Activated CD8-positive, alpha-beta memory T cell treated with anti-CD3 and anti-CD28 coated beads, Interleukin-2, amount 50 U/mL, for 4 hours (primary cell): ENCODE data around the gene TECTB.
"Not testable (repeated sequence)": the region's sequence is repeated elsewhere in the genome, so short reads cannot be mapped to it uniquely, and the experiment has no call there.

Source experiments
- DNase-seq: peaks from one replicate; pipeline ENCODE4 v3.0.0-alpha.2; 2020

The TECTB gene

GRCh38 chr10:112283100-112283499 is at the start of gene TECTB:
Gene TECTB (plus strand): TSS chr10:112283400. CDS start chr10:112283735, 335 bp downstream.
- no peak for DNase-seq

DNA sequence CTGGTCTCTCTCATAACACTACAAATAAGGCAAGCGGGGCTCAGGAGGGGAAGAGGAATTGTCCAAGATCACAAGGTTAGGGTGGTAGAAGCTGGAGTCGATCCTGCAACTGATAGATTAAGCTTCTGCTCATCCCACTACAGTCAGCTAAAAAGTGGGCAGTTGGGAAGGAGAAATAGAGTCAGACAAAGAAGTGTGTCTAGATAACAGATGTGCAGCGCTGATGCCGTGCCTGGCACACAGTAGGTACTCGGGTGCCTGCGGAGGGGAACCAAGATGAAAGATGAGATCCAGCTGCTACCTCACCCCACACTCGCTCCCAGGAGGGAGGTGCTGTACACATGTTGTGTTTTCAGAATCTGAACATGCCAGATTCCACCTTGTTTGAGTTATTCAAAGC is 48.1 kb upstream of the TECTB start:
- no peak for DNase-seq

DNA sequence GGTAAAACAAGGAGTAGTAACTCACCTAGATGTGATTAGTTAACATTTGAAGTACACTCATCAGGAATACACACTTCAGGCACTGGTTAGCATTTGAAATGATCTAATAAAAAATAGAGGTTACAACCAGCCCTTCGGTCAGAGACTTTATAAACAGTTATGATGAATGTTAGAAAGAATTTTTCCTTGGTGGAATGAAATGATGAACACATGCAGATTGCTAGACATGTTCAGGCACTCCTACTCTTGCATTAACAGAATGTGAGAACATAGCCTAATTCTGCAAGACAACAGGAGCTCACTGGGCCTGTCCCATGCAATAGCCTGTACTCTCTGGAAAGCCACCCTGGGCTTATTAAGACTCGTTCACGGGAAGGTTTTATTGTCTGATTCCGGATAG is 47.3 kb upstream of the TECTB start:
- DNase-seq: no peak

DNA sequence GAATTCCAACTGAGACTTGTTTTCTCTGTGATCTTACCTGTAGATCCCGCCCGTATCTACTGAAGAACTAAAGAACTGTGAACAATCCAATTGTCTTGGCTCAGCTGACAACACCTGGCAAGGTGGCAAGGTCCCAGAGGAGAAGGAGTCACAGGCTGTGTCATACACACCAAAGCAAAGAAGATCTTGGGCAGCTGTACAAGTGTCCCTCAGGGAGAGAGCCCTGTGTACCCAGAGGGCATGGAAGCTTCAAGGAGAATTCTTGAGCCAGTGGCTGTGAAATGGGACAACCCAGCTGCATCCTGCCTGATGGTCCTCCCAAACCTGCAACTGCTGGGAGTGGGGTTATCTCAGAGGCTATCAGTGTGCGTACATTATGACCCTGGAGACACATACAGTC is 46.7 kb upstream of the TECTB start:
- DNase-seq: no peak

- no peak for DNase-seq
Observed at GRCh38 chr10:112239347-112239746, 43.9 kb upstream of the TECTB start.

DNA sequence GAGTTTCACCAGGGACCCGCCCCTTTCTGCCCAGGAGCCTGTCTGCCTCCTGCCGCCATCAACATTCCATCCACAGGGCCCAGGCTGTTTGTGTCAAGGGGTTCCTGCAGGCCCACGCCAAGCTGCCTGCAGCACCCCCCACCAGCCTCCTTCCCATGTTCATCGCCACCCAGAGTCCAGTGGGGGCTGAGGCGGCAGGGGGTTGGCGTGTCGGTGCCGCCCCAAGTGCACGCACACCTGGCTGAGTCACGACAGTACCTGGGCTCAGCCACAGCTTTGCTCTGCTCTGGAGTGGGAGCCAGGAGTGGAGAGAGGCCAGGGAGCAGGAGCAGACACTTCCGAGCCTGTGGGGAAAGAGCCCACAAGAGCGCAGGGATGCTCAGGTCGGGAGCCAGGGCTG is 42.8 kb upstream of the TECTB start:
- no peak for DNase-seq

GRCh38 chr10:112241651-112242341 is 41.4 kb upstream of the TECTB start:
- no peak for DNase-seq

DNA sequence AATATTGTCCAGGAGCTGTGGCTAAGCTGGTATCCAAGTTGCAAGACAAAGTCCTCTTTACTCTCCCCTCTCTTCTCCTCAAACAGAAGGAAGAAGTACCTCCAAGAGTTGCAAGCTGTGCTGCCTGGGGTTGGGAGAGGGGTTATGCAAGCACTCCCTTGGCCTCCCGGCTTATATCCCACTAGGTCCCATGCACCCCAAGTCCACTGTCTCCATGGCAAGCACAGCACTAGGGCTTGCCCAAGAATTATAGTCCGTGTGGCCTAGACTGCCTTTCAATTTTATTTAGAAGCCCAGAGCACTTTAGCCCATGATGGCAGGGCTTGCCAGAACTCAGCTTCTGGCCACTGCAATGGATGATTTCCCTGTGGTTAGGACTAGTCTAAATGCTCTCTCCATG is 40.4 kb upstream of the TECTB start:
- DNase-seq: no peak

DNA sequence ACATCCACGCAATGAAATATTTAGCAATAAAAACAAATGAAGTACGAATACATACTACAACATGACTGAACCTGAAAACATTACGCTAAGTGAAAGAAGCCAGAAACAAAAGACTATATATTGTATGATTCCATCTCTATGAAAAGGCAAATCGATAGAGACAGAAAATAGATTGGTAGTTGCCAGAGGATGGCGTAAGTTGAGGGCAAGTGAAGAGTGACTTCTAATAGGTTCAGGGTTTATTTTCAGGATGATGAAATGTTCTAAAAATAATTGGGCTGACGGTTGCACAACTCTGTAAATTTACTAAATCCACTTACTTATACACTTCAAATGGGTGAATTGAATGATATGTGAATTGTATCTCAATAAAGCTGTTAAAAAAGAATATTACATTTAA is 39.5 kb upstream of the TECTB start:
- DNase-seq: no peak

DNA sequence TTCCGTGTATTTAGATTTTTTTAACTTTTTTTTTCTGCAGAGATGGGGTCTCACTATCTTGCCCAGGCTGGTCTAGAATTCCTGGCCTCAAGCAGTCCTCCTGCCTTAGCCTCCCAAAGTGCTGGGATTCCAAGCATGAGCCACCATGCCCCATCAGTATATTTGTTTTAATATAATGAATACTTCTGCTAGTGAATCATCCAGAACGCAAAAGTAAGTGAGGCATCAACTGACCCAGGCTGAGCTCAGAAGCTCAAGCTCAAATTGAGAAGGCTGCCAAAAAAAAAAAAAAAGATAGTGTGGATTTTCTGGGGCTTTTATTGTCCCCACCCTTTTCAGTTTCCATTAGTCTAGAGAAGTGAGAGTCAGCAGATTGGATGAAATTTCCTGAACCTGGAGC is 39.0 kb upstream of the TECTB start:
- DNase-seq: no peak

- DNase-seq: no peak
Observed at GRCh38 chr10:112247791-112248190, 35.4 kb upstream of the TECTB start.

DNA sequence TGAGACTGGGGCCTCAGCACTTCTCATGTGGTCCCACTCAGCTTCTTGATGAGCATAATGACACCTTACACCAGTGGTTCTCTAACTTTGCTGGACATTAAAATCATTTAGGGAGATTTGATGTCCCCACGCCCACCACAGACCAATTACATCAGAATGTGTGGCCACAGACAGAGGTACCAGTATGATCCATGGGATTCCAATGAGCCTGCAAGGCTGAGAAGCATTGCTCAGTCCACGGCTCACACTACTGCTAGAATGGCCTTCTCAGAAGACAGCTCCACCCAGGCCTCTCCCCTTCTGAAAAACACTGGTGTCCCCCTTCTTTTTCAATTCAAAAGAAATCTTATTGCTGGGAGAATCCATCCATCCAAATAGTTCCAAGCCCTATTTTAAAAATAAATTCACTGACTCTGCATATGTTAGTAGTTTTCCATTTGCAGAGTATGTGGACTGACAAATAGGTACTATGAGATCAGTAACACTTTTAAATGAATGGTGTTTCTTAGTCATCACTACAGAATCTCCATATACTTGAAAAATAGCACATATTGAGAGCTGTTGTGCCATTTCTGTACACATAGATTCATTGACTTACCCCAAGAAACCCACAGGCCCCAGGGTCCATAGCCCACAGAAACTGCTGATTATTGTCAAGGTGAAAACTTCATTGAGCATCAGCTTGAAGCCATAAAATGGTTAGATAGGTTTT is 34.5 kb upstream of the TECTB start:
- no peak for DNase-seq

GRCh38 chr10:112249722-112250121 is 33.5 kb upstream of the TECTB start:
- DNase-seq: no peak

- no peak for DNase-seq
Observed at GRCh38 chr10:112250555-112250954, 32.6 kb upstream of the TECTB start.

GRCh38 chr10:112251238-112251637 is 32.0 kb upstream of the TECTB start:
- not testable (repeated sequence) for DNase-seq

DNA sequence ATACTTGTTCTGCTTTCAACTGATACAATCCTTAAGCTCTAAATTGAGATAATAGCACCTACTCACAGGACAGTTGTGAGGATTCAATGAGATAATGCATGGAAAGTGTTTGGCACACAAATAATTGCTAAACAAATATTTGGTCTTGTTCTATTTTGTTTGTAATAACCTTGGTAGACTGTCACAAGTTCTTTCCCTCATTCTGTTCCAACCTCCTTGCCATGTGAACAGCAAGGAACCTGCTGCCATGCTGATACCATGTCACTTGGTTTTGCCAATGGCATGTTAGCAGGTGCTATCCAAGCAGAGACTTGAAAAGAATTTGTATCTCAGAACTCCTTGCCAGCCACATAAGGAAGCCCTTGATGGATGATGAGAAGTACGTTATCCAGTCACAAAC is 24.8 kb upstream of the TECTB start:
- no peak for DNase-seq

DNA sequence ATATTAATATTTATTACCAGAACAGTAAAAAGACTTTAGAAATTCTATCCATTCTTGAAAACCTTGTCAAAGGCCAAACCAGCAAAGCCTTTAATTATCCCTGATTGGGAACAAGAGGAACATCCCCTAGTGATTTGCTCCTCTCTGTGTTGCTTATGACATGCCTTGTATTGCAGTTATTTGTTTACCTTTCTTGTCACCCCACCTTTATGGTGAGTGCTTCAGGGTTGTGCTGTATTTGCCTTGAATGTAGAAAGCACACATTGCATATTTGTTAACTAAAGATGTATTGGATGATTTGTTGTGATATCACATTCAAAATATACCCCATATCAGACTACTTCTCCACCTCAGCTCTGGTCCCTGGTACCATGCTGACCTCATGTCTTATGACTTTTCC is 23.5 kb upstream of the TECTB start:
- no peak for DNase-seq

- no peak for DNase-seq
Observed at GRCh38 chr10:112260831-112261230, 22.4 kb upstream of the TECTB start.

- DNase-seq: no peak
Observed at GRCh38 chr10:112261281-112261822, 21.8 kb upstream of the TECTB start.

GRCh38 chr10:112262546-112262945 is 20.7 kb upstream of the TECTB start:
- DNase-seq: no peak

GRCh38 chr10:112265745-112266144 is 17.5 kb upstream of the TECTB start:
- DNase-seq: no peak

- DNase-seq: no peak
Observed at GRCh38 chr10:112269266-112269665, 13.9 kb upstream of the TECTB start.

DNA sequence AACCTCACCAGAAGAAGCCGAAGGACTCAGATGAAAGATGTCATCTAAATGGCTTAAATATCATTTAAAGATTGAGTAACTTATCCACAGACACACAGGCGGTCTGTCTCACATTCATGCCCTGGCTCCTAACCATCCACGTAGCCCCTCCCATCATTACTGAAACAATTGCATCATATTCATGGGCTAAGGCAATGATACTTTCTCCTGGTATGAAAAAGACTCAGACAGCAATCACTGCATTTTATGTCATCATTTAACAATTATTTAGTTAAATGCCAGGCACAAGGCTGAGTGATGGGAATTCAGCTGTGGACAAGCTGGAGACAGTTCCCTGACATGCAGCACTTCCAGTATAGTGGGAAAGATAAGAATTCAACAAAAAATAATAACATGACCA is 11.2 kb upstream of the TECTB start:
- no peak for DNase-seq

DNA sequence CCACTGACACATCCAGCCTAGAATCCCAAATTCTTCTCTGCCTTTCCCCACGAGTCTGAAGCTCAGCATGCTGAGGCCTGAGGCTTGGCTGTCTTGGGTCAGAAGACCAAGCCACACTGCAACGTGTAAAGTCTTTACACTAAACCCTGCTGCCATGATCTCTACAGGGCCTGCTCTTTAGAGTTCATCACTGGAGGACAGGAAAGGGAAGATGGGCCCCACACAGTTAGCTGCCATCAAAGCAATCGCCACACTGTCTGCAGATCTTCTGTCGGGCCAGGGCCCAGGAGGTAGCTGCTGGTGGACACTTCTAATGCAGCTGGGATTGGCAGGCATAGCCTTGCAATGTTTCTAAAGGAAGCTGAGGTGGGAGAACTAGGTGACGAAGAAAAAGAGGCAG is 8.4 kb upstream of the TECTB start:
- DNase-seq: no peak
